PC-3 (cell line): ENCODE data around the gene MGAT5. TPM values are rescaled to one million over a fixed set of nuclear protein-coding genes. Genes with fewer than 3 reads are reported as not detected.
A peak's percentile ranks its signal among the peaks of the same experiment; 100 is the strongest.

ENCODE experiments used
- ATAC-seq: fragments of 200-7000 bp; cut with Tn5 transposase; 2 replicates; pipeline ENCODE4 v1.9.1; 2020; ENCODE audit warnings: mild to moderate bottlenecking, moderate library complexity
- BruUV-seq: library from RNA; stranded (reverse); fragments of 400-500 nt; replicated peaks from 2 replicates; lab custom pipeline; 2021; lab: Mats Ljungman, UMichigan
- CTCF ChIA-PET: fragments of 300-600 bp; sonication (Branson Sonifier 250); formaldehyde crosslinking; loops from one replicate; lab custom pipeline; 2022; ENCODE audit warnings: antibody characterized with exemption; lab: Charles Lee
- POLR2A ChIA-PET: fragments of 300-600 bp; sonication (Branson Sonifier 250); formaldehyde crosslinking; loops from one replicate; lab custom pipeline; 2022; ENCODE audit warnings: antibody characterized with exemption; ENCODE audit not compliant: unreplicated experiment; lab: Charles Lee
- DNase-seq: peaks from one replicate; pipeline ENCODE4 v3.0.0-alpha.2; 2015
- H2AFZ ChIP-seq: fragments of 300-600 bp; sonication (generic); 2 replicates; pipeline ENCODE4 v1.6.0; 2016; ENCODE audit warnings: antibody characterized with exemption, low read length
- H3F3A ChIP-seq: fragments of 300-600 bp; sonication (generic); one replicate; pipeline ENCODE4 v1.6.0; 2017; ENCODE audit warnings: antibody characterized with exemption, low read length, control low read depth, mild to moderate bottlenecking; ENCODE audit not compliant: unreplicated experiment
- H3K27ac ChIP-seq: fragments of 300-600 bp; sonication (generic); 2 replicates; pipeline ENCODE4 v1.5.1; 2016; ENCODE audit warnings: mild to moderate bottlenecking, low read length
- H3K27me3 ChIP-seq: fragments of 300-600 bp; sonication (generic); 2 replicates; pipeline ENCODE4 v1.6.1; 2016; ENCODE audit warnings: low read length, mixed read lengths
- H3K36me3 ChIP-seq: fragments of 300-600 bp; sonication (generic); 2 replicates; pipeline ENCODE4 v1.6.1; 2016; ENCODE audit warnings: low read depth, mixed run types, low read length, mixed read lengths
- H3K4me1 ChIP-seq: fragments of 300-600 bp; sonication (generic); 2 replicates; pipeline ENCODE4 v1.5.1; 2016; ENCODE audit warnings: low read length; ENCODE audit not compliant: insufficient read depth
- H3K4me2 ChIP-seq: fragments of 300-600 bp; sonication (generic); 2 replicates; pipeline ENCODE4 v1.6.0; 2016; ENCODE audit warnings: low read length
- H3K4me3 ChIP-seq: fragments of 300-600 bp; sonication (generic); 2 replicates; pipeline ENCODE4 v1.5.1; 2016; ENCODE audit warnings: mild to moderate bottlenecking, low read length, mixed read lengths
- H3K79me2 ChIP-seq: fragments of 300-600 bp; sonication (generic); 2 replicates; pipeline ENCODE4 v1.6.1; 2017; ENCODE audit warnings: low read length, mixed read lengths
- H3K9ac ChIP-seq: fragments of 300-600 bp; sonication (generic); 2 replicates; pipeline ENCODE4 v1.6.0; 2016; ENCODE audit warnings: mild to moderate bottlenecking, low read length
- H3K9me2 ChIP-seq: fragments of 300-600 bp; sonication (generic); replicated peaks from 2 replicates; pipeline ENCODE4 v1.6.1; 2016; ENCODE audit warnings: mixed run types, low read length, mixed read lengths
- H3K9me3 ChIP-seq: fragments of 300-600 bp; sonication (generic); 2 replicates; pipeline ENCODE4 v1.6.1; 2016; ENCODE audit warnings: low read length, mixed read lengths
- H4K20me1 ChIP-seq: fragments of 300-600 bp; sonication (generic); 2 replicates; pipeline ENCODE4 v1.6.1; 2016; ENCODE audit warnings: low read length, mixed read lengths
- CTCF ChIP-seq: fragments of 300-600 bp; sonication (generic); conservative IDR thresholded peaks from 2 replicates; pipeline ENCODE4 v1.5.1; 2017; ENCODE audit warnings: antibody characterized with exemption, low read depth, mild to moderate bottlenecking, low read length
- EZH2 ChIP-seq: fragments of 300-600 bp; sonication (generic); IDR thresholded peaks from one replicate; pipeline ENCODE4 v1.6.1; 2017; ENCODE audit warnings: antibody characterized with exemption, mild to moderate bottlenecking, low read length; ENCODE audit not compliant: unreplicated experiment
- EZH2phosphoT487 ChIP-seq: fragments of 300-600 bp; sonication (generic); IDR thresholded peaks from 2 replicates; pipeline ENCODE4 v1.6.1; 2018; ENCODE audit warnings: mild to moderate bottlenecking, antibody characterized with exemption, low read length, borderline replicate concordance
- intact Hi-C: fragments of 100-400 bp; cut with micrococcal nuclease; formaldehyde crosslinking; loops from 2 replicates; pipeline ENCODE4 v1.9.0; 2023
- total RNA-seq: library from RNA; depleted of rRNA; stranded (reverse); fragments of >200 nt; gene quantifications from 2 replicates; pipeline ENCODE4 v1.2.3, GENCODE V29; 2014

Gene MGAT5
- total RNA-seq, 1 experiment from 2014 or later: 33.8 TPM

- H3K4me2 ChIP-seq: no peak overlapping the region
- peak; percentile 78 for ATAC-seq
- TF ChIP-seq EZH2 (no peak), CTCF (no peak), EZH2phosphoT487 (no peak)
- H3K9me2 ChIP-seq: no peaks in the 10 kb centered on the region
- no peaks in the 10 kb centered on the region for H3K27me3 ChIP-seq
- H3K9me3 ChIP-seq: no peaks in the 10 kb centered on the region
- peaks cover 4% of the 10 kb centered on the region; the same call in 1 of the 2 replicates for H3K4me1 ChIP-seq
- BruUV-seq: no TSS peak
- ChIA-PET POLR2A (no interaction called here), CTCF (no interaction called here)
- H3K79me2 ChIP-seq: no peaks in the 10 kb centered on the region
- H3K4me3 ChIP-seq: no peak overlapping the region
- H4K20me1 ChIP-seq: no peaks in the 10 kb centered on the region
- intact Hi-C loops: loop anchor here (5.0 kb wide), 1 partner anchor 56 kb away; no protein-coding TSS in a partner anchor
- H3K27ac ChIP-seq: no peak overlapping the region
- no peak overlapping the region for H3K9ac ChIP-seq
- no peaks in the 10 kb centered on the region for H3K36me3 ChIP-seq
- DNase-seq: peak; percentile 8
- no peaks in the 10 kb centered on the region for H3F3A ChIP-seq
- H2AFZ ChIP-seq: no peak overlapping the region
Measured at GRCh38 chr2:134301099-134301927, 47.4 kb downstream of the MGAT5 start.

- no peak for DNase-seq
- H2AFZ ChIP-seq: no peak overlapping the region
- H3K79me2 ChIP-seq: no peaks in the 10 kb centered on the region
- no TSS peak for BruUV-seq
- peaks cover 9% of the 10 kb centered on the region; the same call in 1 of the 2 replicates for H3K4me1 ChIP-seq
- no peak overlapping the region for H3K4me3 ChIP-seq
- ChIA-PET CTCF (no interaction called here), POLR2A (no interaction called here)
- no peaks in the 10 kb centered on the region for H3F3A ChIP-seq
- intact Hi-C loops: loop anchor here (5.0 kb wide), 1 partner anchor 55 kb away; no protein-coding TSS in a partner anchor
- no peaks in the 10 kb centered on the region for H3K27me3 ChIP-seq
- no peak overlapping the region for H3K9ac ChIP-seq
- TF ChIP-seq EZH2 (no peak), EZH2phosphoT487 (no peak), CTCF (no peak)
- H3K36me3 ChIP-seq: no peaks in the 10 kb centered on the region
- no peak overlapping the region for H3K27ac ChIP-seq
- ATAC-seq: no peak
- no peaks in the 10 kb centered on the region for H4K20me1 ChIP-seq
- no peaks in the 10 kb centered on the region for H3K9me3 ChIP-seq
- no peaks in the 10 kb centered on the region for H3K9me2 ChIP-seq
- no peak overlapping the region for H3K4me2 ChIP-seq
Measured at GRCh38 chr2:134301928-134302260, 48.0 kb downstream of the MGAT5 start.
